Skeletal muscle satellite cell (primary cell): ENCODE results near the gene CLDN7.
A peak's percentile ranks its signal among the peaks of the same experiment; 100 is the strongest.

Experiments
- H3K27me3 ChIP-seq: 2 replicates; pipeline ENCODE4 v1.7.0; 2013; ENCODE audit warnings: low read length; ENCODE audit not compliant: control insufficient read depth, insufficient read depth
- H3K36me3 ChIP-seq: 2 replicates; pipeline ENCODE4 v1.7.0; 2013; ENCODE audit warnings: mild to moderate bottlenecking, control low read depth, low read length; ENCODE audit not compliant: insufficient read depth
- H3K4me1 ChIP-seq: 2 replicates; pipeline ENCODE4 v1.7.0; 2013; ENCODE audit warnings: low read length; ENCODE audit not compliant: control insufficient read depth, insufficient read depth
- H3K4me2 ChIP-seq: 2 replicates; pipeline ENCODE4 v1.7.0; 2013; ENCODE audit warnings: mild to moderate bottlenecking, low read length
- H3K4me3 ChIP-seq: 2 replicates; pipeline ENCODE4 v1.7.0; 2013; ENCODE audit warnings: low read length
- H3K9ac ChIP-seq: 2 replicates; pipeline ENCODE4 v1.7.0; 2013; ENCODE audit warnings: mild to moderate bottlenecking, low read depth, low read length, moderate library complexity
- H3K9me3 ChIP-seq: replicated peaks from 2 replicates; pipeline ENCODE4 v1.7.0; 2013; ENCODE audit warnings: mild to moderate bottlenecking, control low read depth, low read length

The CLDN7 gene

GRCh38 chr17:7239091-7240027 lies 22.9 kb downstream of the CLDN7 start, which contains the start of gene PHF23:
TSS of gene PHF23 (minus strand) at chr17:7239457. CDS start at chr17:7239279, 178 bp downstream.
- Histone ChIP-seq H3K4me2 (peak within 1 kb of the TSS; percentile 95), H3K9ac (peak within 1 kb of the TSS; percentile 97), H3K4me3 (peak within 1 kb of the TSS; percentile 94), H3K9me3 (no peaks in the 10 kb centered on the region), H3K36me3 (peaks cover 46% of the 10 kb centered on the region), H3K27me3 (no peaks in the 10 kb centered on the region), H3K4me1 (peaks cover 52% of the 10 kb centered on the region)

- Histone ChIP-seq H3K27me3 (no peaks in the 10 kb centered on the region), H3K4me3 (peak overlapping the region; percentile 94), H3K4me2 (peak overlapping the region; percentile 68), H3K9me3 (no peaks in the 10 kb centered on the region), H3K9ac (peak overlapping the region; percentile 95), H3K4me1 (peaks cover 52% of the 10 kb centered on the region), H3K36me3 (peaks cover 43% of the 10 kb centered on the region)
Observed at GRCh38 chr17:7238420-7239090, 23.7 kb downstream of the CLDN7 start.

GRCh38 chr17:7237761-7238419 lies 24.4 kb downstream of the CLDN7 start:
- peak overlapping the region; percentile 95 for H3K9ac ChIP-seq
- H3K4me3 ChIP-seq, result peak overlapping the region; percentile 94
- H3K36me3 ChIP-seq, result peaks cover 43% of the 10 kb centered on the region
- H3K4me1 ChIP-seq, result peaks cover 48% of the 10 kb centered on the region
- no peaks in the 10 kb centered on the region for H3K9me3 ChIP-seq
- no peaks in the 10 kb centered on the region for H3K27me3 ChIP-seq
- peak overlapping the region; percentile 91 for H3K4me2 ChIP-seq

- peak overlapping the region; percentile 81 for H3K9ac ChIP-seq
- H3K36me3 ChIP-seq, result peaks cover 43% of the 10 kb centered on the region
- peak overlapping the region; percentile 91 for H3K4me2 ChIP-seq
- peaks cover 52% of the 10 kb centered on the region for H3K4me1 ChIP-seq
- H3K27me3 ChIP-seq, result no peaks in the 10 kb centered on the region
- peak overlapping the region; percentile 94 for H3K4me3 ChIP-seq
- no peaks in the 10 kb centered on the region for H3K9me3 ChIP-seq
Observed at GRCh38 chr17:7237266-7237760, 25.0 kb downstream of the CLDN7 start.

- peak overlapping the region; percentile 81 for H3K9ac ChIP-seq
- no peaks in the 10 kb centered on the region for H3K27me3 ChIP-seq
- peak overlapping the region; percentile 94 for H3K4me3 ChIP-seq
- H3K36me3 ChIP-seq, result peaks cover 43% of the 10 kb centered on the region
- peaks cover 57% of the 10 kb centered on the region for H3K4me1 ChIP-seq
- peak overlapping the region; percentile 91 for H3K4me2 ChIP-seq
- no peaks in the 10 kb centered on the region for H3K9me3 ChIP-seq
Observed at GRCh38 chr17:7236808-7237207, 25.5 kb downstream of the CLDN7 start.

- Histone ChIP-seq H3K4me1 (peaks cover 52% of the 10 kb centered on the region), H3K9ac (no peak overlapping the region), H3K4me3 (peak overlapping the region; percentile 0), H3K4me2 (peak overlapping the region; percentile 84), H3K9me3 (no peaks in the 10 kb centered on the region), H3K27me3 (no peaks in the 10 kb centered on the region), H3K36me3 (peaks cover 41% of the 10 kb centered on the region)
Observed at GRCh38 chr17:7235693-7236665, 26.3 kb downstream of the CLDN7 start.

- Histone ChIP-seq H3K36me3 (peaks cover 43% of the 10 kb centered on the region), H3K9me3 (no peaks in the 10 kb centered on the region), H3K27me3 (no peaks in the 10 kb centered on the region), H3K4me3 (peak within 1 kb of the TSS; percentile 77), H3K4me2 (peak within 1 kb of the TSS; percentile 84), H3K4me1 (peaks cover 39% of the 10 kb centered on the region), H3K9ac (peak within 1 kb of the TSS; percentile 87)
Observed at GRCh38 chr17:7234083-7234951, 28.0 kb downstream of the CLDN7 start, which contains the start of gene DVL2. TSS of gene DVL2 (minus strand) at chr17:7234517. CDS start at chr17:7234262, 255 bp downstream.

GRCh38 chr17:7233701-7234082 lies 28.6 kb downstream of the CLDN7 start:
- H3K9ac ChIP-seq, result peak overlapping the region; percentile 87
- H3K9me3 ChIP-seq, result no peaks in the 10 kb centered on the region
- H3K27me3 ChIP-seq, result no peaks in the 10 kb centered on the region
- peak overlapping the region; percentile 84 for H3K4me2 ChIP-seq
- peak overlapping the region; percentile 77 for H3K4me3 ChIP-seq
- peaks cover 39% of the 10 kb centered on the region for H3K4me1 ChIP-seq
- H3K36me3 ChIP-seq, result peaks cover 49% of the 10 kb centered on the region

GRCh38 chr17:7232114-7232513 lies 30.2 kb downstream of the CLDN7 start:
- Histone ChIP-seq H3K9ac (no peak overlapping the region), H3K4me3 (peak overlapping the region; percentile 26), H3K4me1 (peaks cover 40% of the 10 kb centered on the region), H3K36me3 (peaks cover 61% of the 10 kb centered on the region), H3K4me2 (peak overlapping the region; percentile 84), H3K27me3 (no peaks in the 10 kb centered on the region), H3K9me3 (no peaks in the 10 kb centered on the region)
